Ecto neural progenitor cell (in vitro differentiated cells): Measurements from ENCODE around the gene DPYSL4.

Experiments used
- DNase-seq: peaks from one replicate; pipeline ENCODE4 v3.0.0-alpha.2; 2018; ENCODE audit warnings: low spot score

DPYSL4 gene

GRCh38 chr10:132243141-132243540 lies 56.4 kb downstream of the DPYSL4 start:
- DNase-seq: peak; percentile 69

- DNase-seq: no peak
Measured at GRCh38 chr10:132243626-132244025, 56.9 kb downstream of the DPYSL4 start.

- no peak for DNase-seq
Measured at GRCh38 chr10:132245056-132245455, 58.3 kb downstream of the DPYSL4 start.

GRCh38 chr10:132246296-132246695 lies 59.5 kb downstream of the DPYSL4 start:
- DNase-seq: no peak

GRCh38 chr10:132247943-132248342 lies 61.2 kb downstream of the DPYSL4 start:
- DNase-seq: no peak

- DNase-seq: peak; percentile 84
Measured at GRCh38 chr10:132248455-132249225, 61.9 kb downstream of the DPYSL4 start.

- no peak for DNase-seq
Measured at GRCh38 chr10:132249226-132249724, 62.5 kb downstream of the DPYSL4 start.

- no peak for DNase-seq
Measured at GRCh38 chr10:132249824-132250375, 63.2 kb downstream of the DPYSL4 start.

- DNase-seq: no peak
Measured at GRCh38 chr10:132250481-132251475, 64.0 kb downstream of the DPYSL4 start.

GRCh38 chr10:132251928-132252327 lies 65.2 kb downstream of the DPYSL4 start:
- no peak for DNase-seq

- no peak for DNase-seq
Measured at GRCh38 chr10:132252412-132252811, 65.7 kb downstream of the DPYSL4 start.

- no peak for DNase-seq
Measured at GRCh38 chr10:132253092-132253687, 66.4 kb downstream of the DPYSL4 start.

GRCh38 chr10:132254841-132255240 lies 68.1 kb downstream of the DPYSL4 start:
- DNase-seq: no peak
